Measurements from ENCODE around the gene DLG2. TPM values are rescaled to one million over a fixed set of nuclear protein-coding genes. Genes with fewer than 3 reads are reported as not detected.

The DLG2 gene
- total RNA-seq, 1 experiment from 2014 or later, result 12.1 TPM

GRCh38 chr11:84437071-84437980 lies 1189.8 kb downstream of the DLG2 start:
- Histone ChIP-seq H3K27me3 (no peaks in the 10 kb centered on the region), H3K27ac (no peak overlapping the region), H3K4me1 (no peaks in the 10 kb centered on the region), H3K9me3 (replicated peaks) (no peaks in the 10 kb centered on the region), H3K4me3 (no peak overlapping the region), H3K36me3 (no peaks in the 10 kb centered on the region)
- DNase-seq, result no peak

- Histone ChIP-seq H3K27ac (no peak overlapping the region), H3K36me3 (no peaks in the 10 kb centered on the region), H3K4me3 (no peak overlapping the region), H3K27me3 (no peaks in the 10 kb centered on the region), H3K9me3 (replicated peaks) (no peaks in the 10 kb centered on the region), H3K4me1 (peaks cover 5% of the 10 kb centered on the region)
- DNase-seq, result peak; percentile 58 to 66
Observed at GRCh38 chr11:84430661-84431060, 1196.5 kb downstream of the DLG2 start.

- no peaks in the 10 kb centered on the region for H3K36me3 ChIP-seq
- peaks cover 11% of the 10 kb centered on the region for H3K4me1 ChIP-seq
- no peak overlapping the region for H3K27ac ChIP-seq
- no peaks in the 10 kb centered on the region for H3K27me3 ChIP-seq
- DNase-seq, result no peak
- H3K4me3 ChIP-seq, result no peak overlapping the region
- no peaks in the 10 kb centered on the region for H3K9me3 ChIP-seq (replicated peaks)
Observed at GRCh38 chr11:84425673-84426072, 1201.5 kb downstream of the DLG2 start.

GRCh38 chr11:84420271-84420670 lies 1206.9 kb downstream of the DLG2 start:
- no peaks in the 10 kb centered on the region for H3K9me3 ChIP-seq (replicated peaks)
- peak; percentile 46 to 72 for DNase-seq

GRCh38 chr11:84419616-84420015 lies 1207.5 kb downstream of the DLG2 start:
- no peaks in the 10 kb centered on the region for H3K36me3 ChIP-seq
- no peak overlapping the region for H3K4me3 ChIP-seq
- no peaks in the 10 kb centered on the region; the same call in 1 of the 2 replicates for H3K9me3 ChIP-seq (replicated peaks)
- no peak for DNase-seq
- no peaks in the 10 kb centered on the region for H3K27me3 ChIP-seq
- no peak overlapping the region for H3K27ac ChIP-seq
- peaks cover 11% of the 10 kb centered on the region for H3K4me1 ChIP-seq

More at GRCh38 chr11:84420271-84420670, 1206.9 kb downstream of the DLG2 start:
- no peak overlapping the region for H3K4me3 ChIP-seq
- no peaks in the 10 kb centered on the region for H3K36me3 ChIP-seq
- no peaks in the 10 kb centered on the region for H3K27me3 ChIP-seq
- H3K27ac ChIP-seq, result no peak overlapping the region
- H3K4me1 ChIP-seq, result peaks cover 15% of the 10 kb centered on the region

- Histone ChIP-seq H3K4me1 (peaks cover 3% of the 10 kb centered on the region), H3K27me3 (no peaks in the 10 kb centered on the region), H3K9me3 (replicated peaks) (no peaks in the 10 kb centered on the region; the same call in 1 of the 2 replicates), H3K36me3 (no peaks in the 10 kb centered on the region), H3K4me3 (no peak overlapping the region), H3K27ac (no peak overlapping the region)
- DNase-seq, result no peak
Observed at GRCh38 chr11:84414920-84415319, 1212.2 kb downstream of the DLG2 start.

- Histone ChIP-seq H3K36me3 (no peaks in the 10 kb centered on the region), H3K27me3 (no peaks in the 10 kb centered on the region), H3K4me1 (no peaks in the 10 kb centered on the region), H3K9me3 (replicated peaks) (no peaks in the 10 kb centered on the region; the same call in 1 of the 2 replicates), H3K4me3 (no peak overlapping the region), H3K27ac (no peak overlapping the region)
- DNase-seq, result no peak
Observed at GRCh38 chr11:84413549-84413948, 1213.6 kb downstream of the DLG2 start.

GRCh38 chr11:84412862-84413261 lies 1214.3 kb downstream of the DLG2 start:
- Histone ChIP-seq H3K36me3 (no peaks in the 10 kb centered on the region), H3K9me3 (replicated peaks) (no peaks in the 10 kb centered on the region; the same call in 1 of the 2 replicates), H3K4me1 (no peaks in the 10 kb centered on the region), H3K4me3 (no peak overlapping the region), H3K27me3 (no peaks in the 10 kb centered on the region), H3K27ac (no peak overlapping the region)
- DNase-seq, result no peak

- Histone ChIP-seq H3K9me3 (replicated peaks) (no peaks in the 10 kb centered on the region), H3K36me3 (no peaks in the 10 kb centered on the region), H3K27ac (no peak overlapping the region), H3K4me3 (no peak overlapping the region), H3K4me1 (no peaks in the 10 kb centered on the region), H3K27me3 (no peaks in the 10 kb centered on the region)
- no peak for DNase-seq
Observed at GRCh38 chr11:84408946-84409411, 1218.2 kb downstream of the DLG2 start.

GRCh38 chr11:84407091-84407490 lies 1220.1 kb downstream of the DLG2 start:
- no peaks in the 10 kb centered on the region for H3K27me3 ChIP-seq
- no peaks in the 10 kb centered on the region for H3K36me3 ChIP-seq
- H3K27ac ChIP-seq, result no peak overlapping the region
- no peak for DNase-seq
- H3K9me3 ChIP-seq (replicated peaks), result no peaks in the 10 kb centered on the region
- H3K4me1 ChIP-seq, result no peaks in the 10 kb centered on the region
- no peak overlapping the region for H3K4me3 ChIP-seq

GRCh38 chr11:84398017-84398626 lies 1229.0 kb downstream of the DLG2 start:
- Histone ChIP-seq H3K4me1 (no peaks in the 10 kb centered on the region), H3K27ac (no peak overlapping the region), H3K9me3 (replicated peaks) (no peaks in the 10 kb centered on the region), H3K27me3 (no peaks in the 10 kb centered on the region), H3K36me3 (no peaks in the 10 kb centered on the region), H3K4me3 (no peak overlapping the region)
- peak in 1 of 2 experiments; percentile 45 for DNase-seq

GRCh38 chr11:84396521-84396920 lies 1230.6 kb downstream of the DLG2 start:
- no peak for DNase-seq
- no peaks in the 10 kb centered on the region for H3K27me3 ChIP-seq
- H3K27ac ChIP-seq, result no peak overlapping the region
- H3K36me3 ChIP-seq, result no peaks in the 10 kb centered on the region
- no peak overlapping the region for H3K4me3 ChIP-seq
- H3K9me3 ChIP-seq (replicated peaks), result no peaks in the 10 kb centered on the region
- H3K4me1 ChIP-seq, result no peaks in the 10 kb centered on the region

- no peak overlapping the region for H3K4me3 ChIP-seq
- no peaks in the 10 kb centered on the region for H3K36me3 ChIP-seq
- H3K9me3 ChIP-seq (replicated peaks), result no peaks in the 10 kb centered on the region
- H3K4me1 ChIP-seq, result no peaks in the 10 kb centered on the region
- H3K27ac ChIP-seq, result no peak overlapping the region
- no peaks in the 10 kb centered on the region for H3K27me3 ChIP-seq
- DNase-seq, result peak in 1 of 2 experiments; percentile 20
Observed at GRCh38 chr11:84390441-84391078, 1236.6 kb downstream of the DLG2 start.

GRCh38 chr11:84389696-84390095 lies 1237.4 kb downstream of the DLG2 start:
- Histone ChIP-seq H3K27ac (no peak overlapping the region), H3K27me3 (no peaks in the 10 kb centered on the region), H3K4me1 (no peaks in the 10 kb centered on the region), H3K4me3 (no peak overlapping the region), H3K36me3 (no peaks in the 10 kb centered on the region), H3K9me3 (replicated peaks) (no peaks in the 10 kb centered on the region)
- no peak for DNase-seq

GRCh38 chr11:84384731-84385130 lies 1242.4 kb downstream of the DLG2 start:
- H3K4me1 ChIP-seq, result peaks cover 12% of the 10 kb centered on the region
- no peak overlapping the region for H3K4me3 ChIP-seq
- no peaks in the 10 kb centered on the region for H3K27me3 ChIP-seq
- H3K27ac ChIP-seq, result no peak overlapping the region
- peak; percentile 46 to 80 for DNase-seq
- H3K36me3 ChIP-seq, result no peaks in the 10 kb centered on the region
- no peaks in the 10 kb centered on the region for H3K9me3 ChIP-seq (replicated peaks)

Measured in SJCRH30 (cell line).